BLaER1 treated with 17β-estradiol and CSF1 and Interleukin-3, amounts not matched to agents 10 nM and 100 nM (cell line): ENCODE measurements around the gene TPO.
"Not testable (repeated sequence)": the region's sequence is repeated elsewhere in the genome, so short reads cannot be mapped to it uniquely, and the experiment has no call there.

Source experiments
- H3K27ac ChIP-seq, 11 experiments: shearing (Covaris generic); formaldehyde crosslinking; 2 replicates each; pipeline ENCODE4 v1.8.1; 2022
- H3K27me3 ChIP-seq, 11 experiments: shearing (Covaris generic); formaldehyde crosslinking; 2 replicates each; pipeline ENCODE4 v1.8.1; 2022
- H3K36me3 ChIP-seq, 11 experiments: shearing (Covaris generic); formaldehyde crosslinking; 2 replicates each; pipeline ENCODE4 v1.8.1; 2022
- H3K4me1 ChIP-seq, 10 experiments: shearing (Covaris generic); formaldehyde crosslinking; 2 replicates each; pipeline ENCODE4 v1.8.1; 2022
- H3K4me2 ChIP-seq, 11 experiments: shearing (Covaris generic); formaldehyde crosslinking; 2 replicates each; pipeline ENCODE4 v1.8.1; 2022
- H3K4me3 ChIP-seq, 10 experiments: shearing (Covaris generic); formaldehyde crosslinking; 2 replicates each; pipeline ENCODE4 v1.8.1; 2022
- H3K9ac ChIP-seq, 11 experiments: shearing (Covaris generic); formaldehyde crosslinking; 2 replicates each; pipeline ENCODE4 v1.8.1; 2022
- H3K9me3 ChIP-seq, 11 experiments: shearing (Covaris generic); formaldehyde crosslinking; replicated peaks in 1 of 11; 2 replicates each; pipeline ENCODE4 v1.8.1; 2022
- H4K20me1 ChIP-seq, 11 experiments: shearing (Covaris generic); formaldehyde crosslinking; 2 replicates each; pipeline ENCODE4 v1.8.1; 2022
- Cebpa-rat ChIP-seq, 11 experiments: shearing (Covaris generic); IDR thresholded peaks; 2 replicates each; pipeline ENCODE4 v1.8.1; 2022

TPO gene

GRCh38 chr2:1407950-1408675 is 5.2 kb upstream of the TPO start:
- Histone ChIP-seq H3K9ac (no peak overlapping the region), H3K9me3 (peaks cover 4 to 13% (median 10%) of the 10 kb centered on the region in 11 experiments), H3K4me3 (no peak overlapping the region), H3K27me3 (peaks cover 0 to 71% (median 0%) of the 10 kb centered on the region in 11 experiments; a peak in 6 of 22 replicates), H3K36me3 (no peaks in the 10 kb centered on the region), H3K27ac (no peak overlapping the region), H3K4me2 (peak overlapping the region in 8 of 11 experiments; percentile 6 to 63 (median 57); a peak in 15 of 22 replicates), H4K20me1 (no peaks in the 10 kb centered on the region), H3K4me1 (peaks cover 0 to 29% (median 12%) of the 10 kb centered on the region in 10 experiments; a peak in 14 of 20 replicates)
- no peak for TF ChIP-seq Cebpa-rat (IDR thresholded peaks at IDR 0.05)

DNA sequence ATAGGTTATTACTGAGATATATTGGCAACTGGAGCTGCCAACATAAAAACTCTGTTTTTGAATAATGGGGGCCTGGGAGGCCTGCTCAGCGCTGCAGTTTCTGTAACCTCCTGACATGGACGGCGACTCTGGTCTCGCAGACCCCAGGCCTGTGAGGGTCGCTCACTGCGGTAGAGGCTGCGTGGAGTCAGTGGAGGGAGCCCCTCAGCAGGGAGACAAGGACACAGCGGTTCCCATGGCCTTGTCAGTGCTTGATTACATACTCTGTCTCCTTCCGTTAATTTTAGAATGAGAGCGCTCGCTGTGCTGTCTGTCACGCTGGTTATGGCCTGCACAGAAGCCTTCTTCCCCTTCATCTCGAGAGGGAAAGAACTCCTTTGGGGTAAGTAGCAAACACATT is 858 bp downstream of the TPO start:
- peaks cover 6 to 12% (median 7%) of the 10 kb centered on the region in 10 experiments; a peak in 18 of 20 replicates for H3K4me1 ChIP-seq
- no peak overlapping the region for H3K9ac ChIP-seq
- H3K4me2 ChIP-seq, result no peak overlapping the region
- H4K20me1 ChIP-seq, result no peaks in the 10 kb centered on the region; a peak in 1 of 22 replicates
- no peak for TF ChIP-seq Cebpa-rat (IDR thresholded peaks at IDR 0.05)
- H3K27me3 ChIP-seq, result peaks cover 0 to 21% (median 0%) of the 10 kb centered on the region in 11 experiments; a peak in 2 of 22 replicates
- H3K4me3 ChIP-seq, result no peak overlapping the region
- H3K36me3 ChIP-seq, result no peaks in the 10 kb centered on the region
- no peak overlapping the region for H3K27ac ChIP-seq
- H3K9me3 ChIP-seq, result no peaks in the 10 kb centered on the region

DNA sequence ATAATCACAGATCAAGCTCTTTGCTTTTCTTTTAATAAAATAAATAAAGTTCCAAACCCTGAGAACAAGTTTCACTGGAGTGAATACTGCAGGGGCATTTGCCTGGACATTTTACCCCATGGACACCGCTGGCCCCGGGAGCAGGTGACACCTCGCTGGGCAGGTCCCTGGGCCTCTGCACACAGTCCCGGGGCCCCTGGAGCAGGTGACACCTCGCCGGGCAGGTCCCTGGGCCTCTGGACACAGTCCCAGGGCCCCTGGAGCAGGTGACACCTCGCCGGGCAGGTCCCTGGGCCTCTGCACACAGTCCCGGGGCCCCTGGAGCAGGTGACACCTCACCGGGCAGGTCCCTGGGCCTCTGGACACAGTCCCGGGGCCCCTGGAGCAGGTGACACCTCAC is 1.6 kb downstream of the TPO start:
- Histone ChIP-seq H3K27me3 (peaks cover 0 to 17% (median 0%) of the 10 kb centered on the region in 11 experiments; a peak in 2 of 22 replicates), H3K4me1 (peaks cover 10 to 16% (median 14%) of the 10 kb centered on the region in 10 experiments; a peak in 18 of 20 replicates)
- H3K9ac ChIP-seq, H3K4me2 ChIP-seq, H4K20me1 ChIP-seq, H3K4me3 ChIP-seq, H3K27ac ChIP-seq, H3K9me3 ChIP-seq, H3K36me3 ChIP-seq: not testable (repeated sequence)

- Histone ChIP-seq H3K4me3 (no peak overlapping the region), H3K27me3 (peaks cover 0 to 17% (median 0%) of the 10 kb centered on the region in 11 experiments; a peak in 2 of 22 replicates), H3K4me2 (no peak overlapping the region), H3K9me3 (no peaks in the 10 kb centered on the region), H3K9ac (no peak overlapping the region), H3K27ac (no peak overlapping the region), H3K4me1 (peaks cover 10 to 16% (median 14%) of the 10 kb centered on the region in 10 experiments; a peak in 18 of 20 replicates), H4K20me1 (no peaks in the 10 kb centered on the region; a peak in 1 of 22 replicates), H3K36me3 (no peaks in the 10 kb centered on the region)
- no peak for TF ChIP-seq Cebpa-rat (IDR thresholded peaks at IDR 0.05)
These were observed 2.2 kb downstream of the TPO start for GRCh38 chr2:1415501-1415900.

DNA sequence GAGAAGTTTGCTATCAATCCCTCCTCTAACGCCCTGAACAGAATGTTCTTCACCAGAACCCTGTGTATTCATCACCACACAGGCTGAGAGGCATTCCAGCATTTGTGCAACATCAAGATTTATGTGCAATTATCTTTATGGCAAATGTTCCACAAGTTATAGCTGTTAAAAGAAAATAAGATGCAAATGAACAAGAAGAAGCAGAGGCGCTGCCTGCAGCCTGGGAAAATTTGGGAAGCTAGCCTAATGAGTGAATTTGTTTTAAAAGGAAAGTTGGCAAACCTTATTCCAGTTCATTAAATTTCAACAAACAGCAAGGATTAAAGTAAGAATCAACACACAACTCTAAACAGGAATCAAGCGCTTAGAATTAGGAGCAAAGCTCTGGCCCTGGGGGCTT is 5.3 kb downstream of the TPO start:
- Histone ChIP-seq H4K20me1 (no peaks in the 10 kb centered on the region; a peak in 1 of 22 replicates), H3K36me3 (no peaks in the 10 kb centered on the region), H3K27ac (no peak overlapping the region), H3K9me3 (no peaks in the 10 kb centered on the region), H3K9ac (no peak overlapping the region), H3K27me3 (peaks cover 0 to 9% (median 0%) of the 10 kb centered on the region in 11 experiments; a peak in 1 of 22 replicates), H3K4me1 (peaks cover 10 to 16% (median 14%) of the 10 kb centered on the region in 10 experiments; a peak in 18 of 20 replicates), H3K4me2 (peak overlapping the region; percentile 4 to 71 (median 59); a peak in 17 of 22 replicates), H3K4me3 (no peak overlapping the region)
- no peak for TF ChIP-seq Cebpa-rat (IDR thresholded peaks at IDR 0.05)

- 0 out of 22 replicates have a peak, but pooled peaks cover 0 to 4% (median 0%) of the 10 kb centered on the region in 11 experiments for H3K9me3 ChIP-seq
- H3K27ac ChIP-seq, result no peak overlapping the region
- peaks cover 10 to 16% (median 14%) of the 10 kb centered on the region in 10 experiments; a peak in 18 of 20 replicates for H3K4me1 ChIP-seq
- H3K4me3 ChIP-seq, result no peak overlapping the region
- no peak for TF ChIP-seq Cebpa-rat (IDR thresholded peaks at IDR 0.05)
- no peak overlapping the region for H3K4me2 ChIP-seq
- peaks cover 0 to 6% (median 0%) of the 10 kb centered on the region in 11 experiments; a peak in 1 of 22 replicates for H3K27me3 ChIP-seq
- H3K36me3 ChIP-seq, result no peaks in the 10 kb centered on the region
- no peaks in the 10 kb centered on the region; a peak in 1 of 22 replicates for H4K20me1 ChIP-seq
- H3K9ac ChIP-seq, result no peak overlapping the region
These were observed 7.7 kb downstream of the TPO start for GRCh38 chr2:1420746-1421480.

GRCh38 chr2:1421731-1422130 is 8.5 kb downstream of the TPO start:
- H3K9me3 ChIP-seq, result 0 out of 22 replicates have a peak, but pooled peaks cover 0 to 4% (median 0%) of the 10 kb centered on the region in 11 experiments
- peaks cover 0 to 6% (median 0%) of the 10 kb centered on the region in 11 experiments; a peak in 1 of 22 replicates for H3K27me3 ChIP-seq

DNA sequence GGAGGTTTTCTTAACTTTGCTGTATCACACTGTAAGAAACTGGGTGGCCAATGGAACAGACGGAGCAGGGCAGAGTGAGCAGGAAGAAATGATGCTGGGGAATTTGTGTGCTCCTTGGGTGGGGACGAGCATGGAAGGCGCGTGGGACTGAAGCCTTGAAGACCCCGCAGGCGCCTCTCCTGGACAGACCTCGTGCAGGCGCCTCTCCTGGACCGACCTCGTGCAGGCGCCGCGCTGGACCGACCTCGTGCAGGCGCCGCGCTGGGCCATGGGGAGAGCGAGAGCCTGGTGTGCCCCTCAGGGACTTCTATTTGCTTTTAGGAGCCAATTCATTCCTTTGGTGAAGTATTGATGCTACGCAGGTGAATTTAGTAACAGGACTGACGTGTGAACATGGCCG is 8.9 kb downstream of the TPO start:
- no peaks in the 10 kb centered on the region for H3K36me3 ChIP-seq
- H3K9ac ChIP-seq, result no peak overlapping the region
- H3K4me2 ChIP-seq, result no peak overlapping the region
- H3K4me3 ChIP-seq, result no peak overlapping the region
- peaks cover 10 to 16% (median 14%) of the 10 kb centered on the region in 10 experiments; a peak in 18 of 20 replicates for H3K4me1 ChIP-seq
- 0 out of 22 replicates have a peak, but pooled peaks cover 0 to 4% (median 0%) of the 10 kb centered on the region in 11 experiments for H3K9me3 ChIP-seq
- H3K27me3 ChIP-seq, result peaks cover 0 to 6% (median 0%) of the 10 kb centered on the region in 11 experiments; a peak in 1 of 22 replicates
- H3K27ac ChIP-seq, result no peak overlapping the region
- no peaks in the 10 kb centered on the region; a peak in 1 of 22 replicates for H4K20me1 ChIP-seq
- no peak for TF ChIP-seq Cebpa-rat (IDR thresholded peaks at IDR 0.05)

More at GRCh38 chr2:1421731-1422130, 8.5 kb downstream of the TPO start:
- no peak overlapping the region for H3K4me2 ChIP-seq
- no peak overlapping the region for H3K27ac ChIP-seq
- no peaks in the 10 kb centered on the region for H3K36me3 ChIP-seq
- TF ChIP-seq Cebpa-rat (IDR thresholded peaks at IDR 0.05), result no peak
- H3K9ac ChIP-seq, result no peak overlapping the region
- no peak overlapping the region for H3K4me3 ChIP-seq
- H3K4me1 ChIP-seq, result peaks cover 10 to 16% (median 14%) of the 10 kb centered on the region in 10 experiments; a peak in 18 of 20 replicates
- H4K20me1 ChIP-seq, result no peaks in the 10 kb centered on the region; a peak in 1 of 22 replicates
